Fibroblast of pulmonary artery (primary cell): ENCODE measurements around the gene KICS2.
A peak's percentile ranks its signal among the peaks of the same experiment; 100 is the strongest.

Experiments
- DNase-seq: peaks from one replicate; pipeline ENCODE4 v3.0.0-alpha.2; 2010; ENCODE audit warnings: low read depth
- H3K4me3 ChIP-seq: replicated peaks from 2 replicates; pipeline ENCODE4 v1.5.1; 2011; ENCODE audit warnings: low read depth, mild to moderate bottlenecking, control low read depth, low read length, moderate library complexity
- TF ChIP-seq, protein P1 (sequence below): IDR thresholded peaks from 2 replicates; pipeline ENCODE4 v1.5.1; 2011; ENCODE audit warnings: mild to moderate bottlenecking, control low read depth, low read length, inconsistent platforms; ENCODE audit errors: missing control alignments

Gene KICS2

DNA sequence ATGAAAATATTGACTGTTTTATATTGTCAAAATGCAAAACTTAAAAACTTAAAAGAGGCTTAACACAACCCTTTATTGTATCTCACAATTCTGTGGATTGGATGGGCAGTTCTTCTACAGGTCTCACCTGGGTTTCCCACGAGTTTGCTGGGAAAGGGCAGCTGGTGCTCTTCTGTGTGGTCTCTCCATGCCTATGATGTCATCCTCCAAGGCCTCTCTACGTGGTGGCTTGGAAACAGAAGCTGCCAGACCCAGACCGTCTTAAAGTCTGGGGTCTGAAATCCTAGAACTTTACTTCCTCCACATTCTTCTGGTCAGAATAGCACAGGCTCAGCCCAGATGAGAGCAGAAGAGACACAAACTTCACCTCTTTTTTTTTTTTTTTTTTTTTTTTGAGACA lies 36.5 kb upstream of the KICS2 start:
- TF ChIP-seq, protein P1, sequence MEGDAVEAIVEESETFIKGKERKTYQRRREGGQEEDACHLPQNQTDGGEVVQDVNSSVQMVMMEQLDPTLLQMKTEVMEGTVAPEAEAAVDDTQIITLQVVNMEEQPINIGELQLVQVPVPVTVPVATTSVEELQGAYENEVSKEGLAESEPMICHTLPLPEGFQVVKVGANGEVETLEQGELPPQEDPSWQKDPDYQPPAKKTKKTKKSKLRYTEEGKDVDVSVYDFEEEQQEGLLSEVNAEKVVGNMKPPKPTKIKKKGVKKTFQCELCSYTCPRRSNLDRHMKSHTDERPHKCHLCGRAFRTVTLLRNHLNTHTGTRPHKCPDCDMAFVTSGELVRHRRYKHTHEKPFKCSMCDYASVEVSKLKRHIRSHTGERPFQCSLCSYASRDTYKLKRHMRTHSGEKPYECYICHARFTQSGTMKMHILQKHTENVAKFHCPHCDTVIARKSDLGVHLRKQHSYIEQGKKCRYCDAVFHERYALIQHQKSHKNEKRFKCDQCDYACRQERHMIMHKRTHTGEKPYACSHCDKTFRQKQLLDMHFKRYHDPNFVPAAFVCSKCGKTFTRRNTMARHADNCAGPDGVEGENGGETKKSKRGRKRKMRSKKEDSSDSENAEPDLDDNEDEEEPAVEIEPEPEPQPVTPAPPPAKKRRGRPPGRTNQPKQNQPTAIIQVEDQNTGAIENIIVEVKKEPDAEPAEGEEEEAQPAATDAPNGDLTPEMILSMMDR: no peak
- DNase-seq: no peak
- no peak overlapping the region for H3K4me3 ChIP-seq

DNA sequence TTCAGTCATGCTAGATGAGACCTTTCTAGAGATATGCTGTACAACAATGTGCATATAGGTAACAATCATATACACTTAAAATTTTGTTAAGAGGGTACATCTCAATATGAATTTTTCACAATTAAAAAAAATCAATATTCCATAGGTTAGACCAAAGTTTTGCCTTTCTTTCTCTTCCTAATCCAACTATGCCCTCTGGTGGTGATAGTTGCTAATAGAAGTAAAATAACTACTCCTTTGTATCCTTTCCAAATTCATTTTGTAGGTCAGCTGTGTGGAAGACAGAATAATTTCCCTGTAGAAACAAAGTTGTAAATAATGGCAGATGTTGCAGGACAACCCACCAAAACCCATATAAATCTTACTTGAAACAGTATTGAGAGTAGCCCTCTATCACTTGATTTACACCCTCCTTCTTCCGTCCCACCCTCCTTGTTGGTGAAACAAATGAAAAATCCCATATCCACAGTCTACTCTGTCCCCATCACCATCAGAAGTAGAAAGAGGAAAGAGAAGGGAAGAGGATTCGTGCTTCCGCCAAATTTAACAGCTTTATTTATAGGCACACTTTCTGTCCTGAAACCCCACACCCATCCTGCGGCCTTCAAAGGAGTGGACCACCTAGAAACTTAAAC lies 34.2 kb upstream of the KICS2 start:
- peak; percentile 80 for DNase-seq
- TF ChIP-seq, protein P1: peak; percentile 60
- H3K4me3 ChIP-seq: no peak overlapping the region

DNA sequence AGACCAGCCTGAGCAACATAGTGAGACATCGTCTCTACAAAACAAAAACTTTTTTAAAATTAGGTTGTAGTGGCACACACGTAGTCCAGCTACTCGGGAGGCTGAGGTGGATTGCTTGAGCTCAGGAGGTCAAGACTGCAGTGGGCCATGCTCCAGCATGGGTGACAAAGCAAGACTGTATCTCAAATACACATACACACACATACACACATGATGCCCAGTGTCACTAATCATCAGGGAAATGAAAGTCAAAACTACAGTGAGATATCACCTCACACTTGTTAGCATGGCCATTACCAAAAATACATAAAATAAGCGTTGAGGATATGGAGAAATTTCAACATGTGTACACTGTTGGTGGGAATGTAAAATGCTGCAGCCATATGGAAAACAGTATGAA lies 33.2 kb upstream of the KICS2 start:
- no peak overlapping the region for H3K4me3 ChIP-seq
- TF ChIP-seq, protein P1: no peak
- no peak for DNase-seq

DNA sequence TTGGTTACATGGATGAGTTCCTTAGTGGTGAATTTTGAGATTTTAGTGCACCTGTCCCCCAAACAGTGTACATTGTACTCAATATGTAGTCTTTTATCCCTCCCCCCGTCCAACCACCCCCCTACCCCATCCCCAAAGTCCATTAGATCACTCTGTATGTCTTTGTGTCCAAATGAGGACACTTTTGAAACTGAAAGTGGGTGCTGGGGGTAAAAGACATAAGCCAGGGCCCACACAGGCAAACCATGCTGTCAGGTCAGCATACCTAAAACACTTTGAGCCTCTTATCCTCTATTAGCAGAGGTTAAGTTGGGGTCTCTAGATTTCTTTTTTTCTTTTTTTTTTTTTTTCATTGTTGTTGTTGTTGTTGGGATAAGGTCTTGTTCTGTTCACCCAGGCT lies 31.3 kb upstream of the KICS2 start:
- TF ChIP-seq, protein P1: no peak
- no peak for DNase-seq

DNA sequence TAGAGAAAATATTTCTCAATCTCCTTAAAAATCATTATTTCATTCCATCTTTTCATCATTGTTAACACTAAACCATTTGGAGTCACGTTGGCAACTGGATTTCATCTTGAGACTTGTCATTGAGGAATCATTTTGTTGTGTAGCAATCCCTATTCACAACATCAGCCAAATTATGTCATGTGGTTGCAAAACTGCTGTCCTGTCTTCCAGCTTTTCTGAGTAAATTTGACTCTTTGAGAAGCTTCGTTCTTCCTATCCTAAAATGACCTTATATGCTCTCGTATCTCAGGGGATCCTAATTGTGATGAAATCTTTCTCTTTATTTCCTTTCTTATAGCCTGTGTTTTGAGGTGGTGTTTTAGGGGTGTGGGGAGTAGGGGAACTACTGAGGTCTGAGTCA lies 30.6 kb upstream of the KICS2 start:
- no peak overlapping the region for H3K4me3 ChIP-seq
- DNase-seq: peak; percentile 90
- TF ChIP-seq, protein P1: no peak

More for the DNA sequence above, 31.3 kb upstream of the KICS2 start:
- H3K4me3 ChIP-seq: no peak overlapping the region

DNA sequence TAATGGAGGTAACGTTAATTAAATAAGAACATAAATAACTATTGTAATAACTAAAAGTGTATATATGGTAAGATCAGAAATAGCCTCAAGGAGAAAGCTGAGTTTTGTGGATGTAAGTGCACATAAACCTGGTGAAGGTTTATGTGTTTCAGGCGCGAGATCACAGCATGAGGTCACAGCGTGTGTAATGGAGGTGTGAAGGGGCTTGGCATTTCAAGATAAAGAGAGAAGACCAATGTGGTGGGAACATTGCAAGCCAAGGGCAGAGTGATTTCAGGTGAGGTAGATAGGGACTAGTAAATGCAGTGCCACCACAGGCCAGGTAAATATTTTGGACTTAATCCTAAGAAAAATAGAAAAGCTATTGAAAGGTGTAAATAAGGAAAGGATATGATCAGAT lies 21.7 kb upstream of the KICS2 start:
- DNase-seq: no peak
- H3K4me3 ChIP-seq: no peak overlapping the region
- TF ChIP-seq, protein P1: no peak

DNA sequence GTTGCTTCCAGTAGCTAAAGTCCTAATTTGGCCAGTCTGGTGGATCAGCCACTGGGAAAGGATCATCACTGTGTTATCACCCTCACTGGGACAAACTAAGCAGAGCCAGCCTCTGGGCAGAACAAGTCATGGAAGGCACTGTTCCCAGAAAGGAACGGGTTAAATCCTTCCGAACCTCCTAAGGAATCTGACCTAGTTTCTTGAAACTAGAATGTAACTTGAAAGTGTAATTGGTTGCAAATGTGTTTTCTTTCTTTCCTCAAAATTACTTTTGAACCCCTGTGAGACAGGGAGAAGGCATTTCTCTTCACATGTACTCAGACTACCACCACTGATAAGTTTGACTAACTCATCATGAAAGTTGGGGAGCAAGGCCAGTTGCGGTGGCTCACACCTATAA lies 18.7 kb upstream of the KICS2 start:
- TF ChIP-seq, protein P1: no peak
- DNase-seq: no peak
- H3K4me3 ChIP-seq: no peak overlapping the region
